Stimulated activated CD4-positive, alpha-beta T cell treated with anti-CD3 and anti-CD28 coated beads, Interleukin-1b, Interleukin-23, amount 100 ng/mL, for 4 hours (primary cell): ENCODE results near the gene TAS2R30.

Experiments
- DNase-seq, 2 donors: peaks; one replicate each; pipeline ENCODE4 v3.0.0-alpha.2; 2020; ENCODE audit warnings: low read depth in 2 of 2

Gene TAS2R30, protein sequence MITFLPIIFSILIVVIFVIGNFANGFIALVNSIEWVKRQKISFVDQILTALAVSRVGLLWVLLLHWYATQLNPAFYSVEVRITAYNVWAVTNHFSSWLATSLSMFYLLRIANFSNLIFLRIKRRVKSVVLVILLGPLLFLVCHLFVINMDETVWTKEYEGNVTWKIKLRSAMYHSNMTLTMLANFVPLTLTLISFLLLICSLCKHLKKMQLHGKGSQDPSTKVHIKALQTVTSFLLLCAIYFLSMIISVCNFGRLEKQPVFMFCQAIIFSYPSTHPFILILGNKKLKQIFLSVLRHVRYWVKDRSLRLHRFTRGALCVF

DNA sequence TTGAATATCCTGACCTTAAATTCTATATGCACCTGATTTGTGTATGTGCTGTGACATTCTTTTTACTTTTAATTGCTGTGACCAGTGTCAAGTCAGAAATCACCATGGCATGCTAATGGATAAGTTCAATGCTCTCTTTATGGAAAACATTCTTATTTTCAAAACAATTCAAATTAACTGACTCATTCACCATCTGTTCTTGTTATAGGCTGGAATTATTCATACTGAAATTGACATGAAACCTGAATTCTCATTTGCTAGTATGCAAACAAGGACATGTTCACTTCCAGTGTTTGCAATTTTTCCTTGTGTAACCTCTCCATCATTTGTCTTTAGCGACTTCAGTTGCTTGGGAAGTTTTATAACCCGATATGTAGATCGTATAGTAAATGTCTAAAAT lies at the start of gene TAS2R30:
TSS of gene TAS2R30 (minus strand) at position 340 of the 400 bp plus-strand sequence. CDS start 400 bp downstream, outside the sequence.
- no peak for DNase-seq

DNA sequence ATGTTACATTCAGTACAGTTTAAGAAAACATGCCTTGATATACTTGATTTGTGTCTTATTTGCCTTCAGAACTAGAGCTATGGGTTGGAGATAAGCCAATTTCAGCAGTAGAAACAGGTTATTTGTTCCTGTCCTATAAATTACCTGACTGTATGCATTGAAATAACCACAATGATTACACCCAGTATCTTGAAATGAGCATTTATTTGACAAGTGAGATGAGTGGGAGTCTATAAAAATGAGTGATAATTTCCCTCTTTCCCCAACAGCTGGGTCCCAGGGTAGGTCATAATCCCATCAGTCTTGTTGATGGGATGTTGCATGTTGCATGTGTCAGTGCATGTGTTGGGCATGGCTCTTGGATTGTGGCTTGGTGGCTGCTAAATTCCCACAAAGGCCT lies 48.6 kb upstream of the TAS2R30 start:
- no peak for DNase-seq

DNA sequence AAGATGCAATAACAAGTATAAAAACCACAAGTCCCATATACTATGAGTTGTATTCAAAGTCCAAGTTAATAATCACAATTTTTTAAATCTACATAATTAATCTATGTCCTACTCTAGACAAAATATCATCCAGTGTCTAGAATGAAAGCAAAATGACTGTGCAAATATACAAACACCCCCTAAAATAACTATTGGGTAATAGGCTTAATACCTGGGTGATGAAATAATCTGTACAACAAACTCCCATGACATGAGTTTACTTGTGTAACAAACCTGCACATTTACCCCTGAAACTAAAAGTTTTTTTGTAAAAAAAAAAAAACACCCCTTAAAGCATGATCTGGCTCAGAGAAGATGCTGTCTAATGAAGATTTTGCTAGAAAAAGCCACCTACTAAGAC lies 48.1 kb upstream of the TAS2R30 start:
- DNase-seq = no peak

DNA sequence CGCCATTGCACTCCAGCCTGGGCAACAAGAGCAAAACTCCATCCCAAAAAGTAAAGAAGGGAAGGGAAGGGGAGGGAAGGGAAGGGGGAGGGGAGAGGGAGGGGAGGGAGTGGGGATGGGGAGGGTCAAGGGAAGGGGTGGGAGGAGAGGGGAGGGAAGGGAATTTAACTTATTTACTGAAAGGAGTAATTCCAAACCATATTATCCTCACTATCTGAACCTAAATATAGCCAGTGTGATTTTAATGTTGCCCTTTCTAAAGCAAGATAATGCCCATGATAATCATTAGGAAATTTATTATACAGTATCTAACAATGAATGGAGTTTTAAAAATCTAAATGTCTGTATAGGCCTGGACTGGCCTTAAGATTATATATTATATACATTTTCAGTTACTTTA lies 43.8 kb upstream of the TAS2R30 start:
- no peak for DNase-seq

DNA sequence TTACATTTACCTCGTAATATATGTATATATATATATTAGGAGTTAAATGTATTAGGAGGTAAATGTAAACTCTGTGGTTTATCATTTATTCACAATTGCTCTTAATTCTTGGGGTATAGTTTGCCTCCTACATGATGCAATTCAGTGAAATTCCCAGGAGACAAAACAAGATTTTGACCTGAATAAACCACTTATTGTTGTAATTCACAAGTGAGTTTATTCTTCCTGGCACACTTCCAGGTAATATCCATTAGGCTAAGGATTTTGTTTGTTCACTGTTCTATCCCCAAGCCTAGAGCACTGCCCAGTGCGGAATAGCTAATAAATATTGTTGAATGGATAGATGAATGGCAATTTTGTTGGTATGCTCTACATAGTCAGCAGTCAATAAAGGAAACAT lies 39.6 kb upstream of the TAS2R30 start:
- no peak for DNase-seq

DNA sequence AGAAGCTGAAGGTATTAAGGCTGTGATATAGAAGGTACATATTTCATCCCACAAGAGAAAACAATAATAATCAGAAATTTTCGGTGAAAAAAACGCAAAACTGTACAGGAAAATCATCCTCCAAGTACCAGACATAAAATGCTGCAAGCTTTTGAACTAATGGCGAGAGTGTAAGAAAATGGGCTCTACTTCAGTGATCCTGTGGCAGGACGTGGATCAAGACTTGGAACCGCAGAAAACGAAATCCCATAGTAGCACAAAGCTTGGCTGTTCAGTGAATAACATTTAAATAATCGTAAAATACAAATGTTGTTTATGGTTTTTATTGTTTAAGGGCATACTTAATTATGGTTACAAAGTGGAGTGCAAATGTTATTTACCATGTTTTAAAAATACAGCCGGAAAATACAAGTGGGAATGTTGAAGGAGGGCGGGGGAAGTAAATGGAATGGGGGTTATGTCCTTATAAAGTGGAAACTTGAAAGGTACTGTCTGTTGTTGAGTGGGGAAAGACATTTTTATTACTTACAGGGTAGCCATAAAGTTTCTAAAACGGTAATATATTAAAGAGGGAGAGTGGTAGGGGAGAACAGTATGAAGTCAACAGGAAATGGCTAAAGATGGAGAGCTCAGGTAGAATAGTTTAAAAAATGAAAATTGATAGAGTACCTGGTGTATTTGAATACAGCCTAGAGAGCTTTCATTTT lies 37.7 kb upstream of the TAS2R30 start:
- DNase-seq = no peak

DNA sequence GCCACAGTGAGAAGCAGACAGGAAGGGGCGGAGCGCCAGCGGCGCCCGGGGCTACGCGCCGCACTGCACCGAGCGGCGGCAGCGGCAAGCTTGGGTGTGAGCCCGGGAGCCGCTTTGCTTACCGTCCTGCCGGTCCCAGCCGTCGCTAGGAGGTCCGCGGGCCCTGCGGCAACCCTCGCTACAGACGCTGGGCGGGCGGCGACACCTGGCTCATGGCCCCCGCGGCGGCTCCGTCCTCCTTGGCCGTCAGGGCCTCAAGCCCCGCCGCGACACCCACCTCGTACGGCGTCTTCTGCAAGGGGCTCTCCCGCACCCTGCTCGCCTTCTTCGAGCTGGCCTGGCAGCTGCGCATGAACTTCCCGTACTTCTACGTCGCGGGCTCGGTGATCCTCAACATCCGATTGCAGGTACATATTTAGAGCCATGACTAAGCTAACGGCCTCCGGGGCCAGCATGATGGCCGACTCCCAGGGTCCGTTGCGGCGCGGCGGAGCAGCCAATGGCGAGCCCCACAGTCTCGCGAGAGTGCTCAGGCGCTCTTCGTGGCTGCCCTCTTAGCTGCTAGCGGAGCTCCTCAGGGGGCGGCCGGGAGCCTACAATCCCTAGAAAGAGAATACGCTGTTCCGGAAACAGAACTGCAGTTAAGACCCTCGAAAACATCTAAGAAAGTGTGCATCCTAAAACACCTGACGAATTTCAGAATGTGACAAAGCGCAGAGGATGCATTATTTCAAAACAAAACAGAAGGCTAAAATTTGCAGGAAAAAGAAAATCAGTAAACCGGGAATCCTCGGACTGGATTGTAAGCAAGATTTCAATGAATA lies 36.9 kb upstream of the TAS2R30 start, which contains the start of gene SMIM10L1:
TSS of gene SMIM10L1 (plus strand) at position 50 of the 824 bp plus-strand sequence. CDS start at position 213, 163 bp downstream.
- DNase-seq = peak; percentile 76 to 79

DNA sequence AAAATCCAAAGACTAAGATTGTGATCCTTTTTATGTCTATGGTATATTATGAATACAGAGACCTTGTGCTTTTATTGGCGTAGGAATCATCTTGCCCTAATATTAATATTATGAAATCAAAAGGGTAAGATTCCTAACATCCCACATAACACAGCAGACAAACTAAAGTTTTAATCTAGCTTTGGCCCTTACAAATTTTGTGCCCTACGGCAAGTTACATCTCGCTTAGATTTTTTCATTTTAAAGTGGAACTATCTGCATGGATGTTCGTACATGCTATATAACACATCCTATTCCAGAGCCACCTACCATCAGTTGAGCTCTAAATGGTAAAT lies 36.3 kb upstream of the TAS2R30 start:
- DNase-seq = no peak

DNA sequence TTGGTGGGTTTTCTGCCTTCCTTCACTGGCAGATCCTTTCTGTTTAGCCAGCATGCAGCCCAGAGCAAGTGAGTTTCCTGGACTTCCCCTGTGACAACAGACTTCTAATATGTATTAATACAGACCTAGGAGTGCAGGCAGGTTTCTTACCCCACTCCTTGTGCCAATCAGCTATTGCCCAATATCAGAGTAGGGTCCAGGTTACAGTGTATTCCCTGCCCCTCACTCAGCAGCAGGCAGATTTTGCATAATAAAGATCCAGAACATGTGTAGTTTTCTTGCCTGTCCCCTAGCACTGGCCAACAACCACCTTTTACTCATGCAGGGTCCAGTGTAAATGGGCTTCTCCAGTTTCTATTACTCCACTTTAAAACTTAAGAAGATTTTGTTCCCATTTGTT lies 31.9 kb upstream of the TAS2R30 start:
- no peak for DNase-seq

DNA sequence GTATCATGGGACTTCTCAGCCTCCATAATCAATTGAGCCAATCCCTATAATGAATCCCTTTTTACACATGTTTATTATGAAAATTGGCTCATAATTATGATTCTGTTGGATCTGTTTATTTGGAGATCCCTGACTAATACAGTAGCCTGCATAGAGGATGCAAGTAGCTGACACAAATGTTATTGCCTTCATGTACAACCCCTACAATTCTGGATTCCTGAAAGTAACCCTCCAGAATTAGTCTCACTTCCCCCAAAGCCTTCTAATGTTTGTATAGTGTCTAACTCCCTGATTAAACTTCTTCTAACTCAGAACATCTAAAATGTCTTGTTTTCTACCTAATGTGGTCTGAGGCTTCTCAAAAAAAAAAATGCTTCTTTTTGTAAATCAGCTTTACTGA lies 29.9 kb upstream of the TAS2R30 start:
- no peak for DNase-seq

DNA sequence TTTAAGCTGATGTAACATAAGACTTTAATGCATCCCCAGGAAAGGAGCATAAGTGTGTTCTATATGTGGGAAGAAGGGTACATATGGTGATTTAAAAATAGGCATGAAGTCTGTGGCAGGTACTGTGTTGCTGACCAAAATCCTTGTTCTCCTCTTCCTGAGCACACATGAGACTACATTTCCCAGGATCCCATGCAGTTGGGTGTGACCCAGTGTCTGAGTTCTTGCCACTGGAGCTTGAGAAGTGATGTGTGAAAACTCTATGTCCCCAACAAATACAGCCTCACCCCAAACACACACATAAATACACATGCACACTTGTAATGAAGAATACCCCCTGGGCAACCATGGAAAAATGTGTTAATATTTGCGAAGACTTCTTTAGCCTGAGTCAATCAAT lies 28.1 kb upstream of the TAS2R30 start:
- no peak for DNase-seq

DNA sequence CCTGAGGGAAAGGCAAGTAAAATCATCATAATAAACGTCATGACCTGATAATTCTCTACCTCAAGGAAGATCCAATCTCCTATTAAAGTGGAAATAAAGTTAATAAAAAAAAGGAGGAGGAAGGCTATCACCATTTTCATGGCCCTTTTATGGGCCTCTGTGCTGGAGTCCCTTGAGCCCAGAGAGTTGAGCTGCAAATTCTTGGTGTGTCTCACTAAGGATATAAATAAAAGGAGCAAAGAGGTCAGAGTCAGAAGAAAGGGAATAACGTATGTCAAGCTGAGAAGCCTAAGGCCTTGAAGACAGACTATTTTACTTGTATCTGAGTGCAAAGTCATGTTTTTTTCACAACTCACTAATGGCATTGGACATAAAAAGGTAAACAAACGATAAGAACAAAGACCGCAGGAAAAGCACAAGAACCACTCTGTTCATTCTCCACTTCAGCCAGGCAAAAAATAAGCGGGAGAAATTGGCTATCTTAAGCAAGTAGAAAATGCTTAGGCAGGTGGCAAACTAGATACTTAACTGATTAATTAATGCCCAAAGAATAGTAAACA lies 24.5 kb upstream of the TAS2R30 start:
- DNase-seq = no peak

DNA sequence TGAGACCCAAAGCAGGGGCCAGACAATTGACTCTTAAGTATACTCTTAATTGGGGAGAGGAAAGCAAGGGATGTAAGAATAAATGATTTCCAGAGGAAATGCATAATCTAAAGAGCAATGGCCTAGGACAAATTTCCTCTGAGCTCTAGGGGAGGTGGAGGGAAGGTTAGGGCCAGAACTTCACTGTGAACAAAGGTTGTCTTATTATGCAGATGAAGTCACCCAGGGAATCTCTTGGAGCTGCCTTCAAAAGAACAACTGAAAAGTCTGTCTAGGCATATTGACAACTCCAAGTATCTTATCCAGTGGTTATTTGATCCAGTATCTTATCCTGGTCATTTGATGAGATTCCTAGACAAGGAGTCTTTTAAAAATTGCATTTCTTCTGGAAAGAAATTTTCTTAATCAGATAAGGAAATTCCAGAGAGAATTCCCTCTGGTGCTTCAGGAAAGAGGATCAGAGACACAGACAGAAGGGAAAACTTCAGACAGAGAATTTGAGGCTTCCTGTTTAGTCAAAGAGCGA lies 20.0 kb upstream of the TAS2R30 start:
- no peak for DNase-seq

DNA sequence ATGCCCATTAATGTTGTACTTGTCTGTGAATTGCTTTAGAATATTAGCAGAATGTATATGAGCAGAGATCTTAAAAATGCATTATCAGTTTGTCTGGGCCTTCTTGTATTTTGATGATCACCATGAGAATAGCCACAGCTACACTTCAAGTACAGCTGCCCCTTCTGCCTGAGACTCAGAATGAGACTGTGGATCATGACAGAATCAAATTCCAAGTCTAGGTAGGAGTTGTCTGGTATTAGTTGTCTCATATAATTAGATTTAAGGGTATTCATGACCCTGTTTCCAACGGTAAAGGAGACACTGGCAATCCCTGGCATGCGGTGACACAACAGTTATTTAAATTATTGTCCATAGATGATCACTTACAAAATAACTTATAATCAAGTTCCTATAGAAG lies 18.3 kb upstream of the TAS2R30 start:
- no peak for DNase-seq

DNA sequence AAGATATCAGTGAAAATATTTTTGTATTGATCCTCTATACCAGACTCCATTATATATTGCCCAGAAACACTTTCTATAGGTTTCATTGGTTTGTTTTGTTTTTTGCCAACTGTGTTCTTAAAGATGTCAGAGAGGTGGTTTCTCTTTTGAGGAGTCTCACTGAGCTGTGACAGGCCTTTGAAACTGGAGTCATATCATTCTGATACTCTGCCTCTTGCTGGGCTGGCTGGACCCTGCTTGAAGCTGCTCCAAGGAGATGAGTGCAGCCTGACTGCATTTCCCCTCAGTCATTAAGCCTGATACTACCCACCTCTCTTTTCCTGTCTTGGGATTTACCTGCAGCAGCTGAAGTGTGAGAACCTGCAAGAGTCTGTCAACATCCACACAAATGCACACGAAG lies 16.4 kb upstream of the TAS2R30 start:
- DNase-seq = no peak

DNA sequence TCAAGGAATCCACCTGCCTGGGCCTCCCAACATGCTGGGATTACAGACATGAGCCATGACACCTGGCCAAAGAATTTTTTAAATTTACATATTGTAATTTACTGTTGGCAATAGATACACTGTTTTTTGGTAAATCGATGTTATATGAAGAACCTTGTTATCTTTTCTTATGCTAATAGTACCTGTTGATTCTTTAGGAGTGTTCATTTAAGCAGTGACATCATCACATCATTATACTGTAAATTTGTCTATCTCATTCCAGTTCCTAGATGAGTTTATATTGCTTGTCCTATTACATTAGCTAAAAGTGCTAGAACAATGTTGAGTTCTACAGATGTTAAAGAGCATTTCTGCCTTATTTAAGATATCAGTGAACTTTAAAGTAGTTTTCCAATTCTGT lies 13.0 kb upstream of the TAS2R30 start:
- no peak for DNase-seq

DNA sequence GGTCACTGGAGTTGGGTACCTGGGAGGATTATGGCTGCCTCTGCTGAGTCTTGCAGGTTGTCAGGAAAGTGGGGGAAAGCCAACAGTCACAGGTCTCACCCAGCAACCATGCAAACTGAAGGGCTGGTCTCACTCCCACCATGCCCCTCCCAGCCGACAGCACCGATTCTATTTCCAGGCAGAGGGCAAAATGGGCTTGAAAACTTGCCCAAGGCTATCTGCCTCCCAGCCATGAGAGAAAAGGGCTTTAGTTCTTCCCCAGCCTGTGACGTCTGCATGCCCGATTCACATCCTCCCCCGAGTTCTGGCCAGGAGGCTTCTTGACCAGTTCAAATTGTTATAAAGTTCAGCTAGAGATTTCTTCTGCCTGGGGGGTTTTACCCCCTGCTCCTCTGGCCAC lies 9.9 kb upstream of the TAS2R30 start:
- no peak for DNase-seq

DNA sequence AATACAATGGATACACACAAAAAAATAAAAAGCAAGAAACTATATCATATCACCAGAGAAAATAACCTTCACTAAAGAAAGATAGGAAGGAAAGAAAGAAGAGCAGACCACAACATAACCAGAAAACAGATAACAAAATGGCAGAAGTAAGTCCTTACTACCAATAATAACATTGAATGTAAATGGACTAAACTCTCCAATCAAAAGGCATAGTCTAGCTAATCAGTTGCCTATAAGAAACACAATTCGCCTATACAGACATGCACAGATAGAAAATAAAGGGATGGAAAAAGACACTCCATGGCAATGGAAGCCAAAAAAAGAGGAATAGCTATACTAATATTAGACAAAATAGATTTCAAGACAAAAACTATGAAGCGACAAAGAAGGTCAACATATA lies 8.9 kb upstream of the TAS2R30 start:
- DNase-seq = no peak

DNA sequence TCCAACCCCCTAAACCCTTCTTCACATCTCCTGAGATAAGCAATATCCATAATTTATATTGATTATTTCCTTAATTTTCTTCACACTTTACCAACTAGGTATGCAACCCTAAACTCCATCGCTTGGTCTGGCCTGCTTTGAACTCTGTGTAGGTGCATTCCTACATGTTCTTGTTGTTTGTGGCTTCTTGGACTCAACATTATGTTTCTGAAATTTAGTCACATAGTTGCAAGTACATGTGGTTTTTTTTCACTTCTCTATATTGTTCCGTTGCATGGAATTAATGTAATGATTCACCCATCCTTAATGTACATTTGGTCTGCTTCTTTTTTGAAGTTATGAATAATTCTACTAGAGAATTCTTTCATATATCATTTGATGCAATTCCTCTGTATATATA lies 1.6 kb upstream of the TAS2R30 start:
- no peak for DNase-seq

DNA sequence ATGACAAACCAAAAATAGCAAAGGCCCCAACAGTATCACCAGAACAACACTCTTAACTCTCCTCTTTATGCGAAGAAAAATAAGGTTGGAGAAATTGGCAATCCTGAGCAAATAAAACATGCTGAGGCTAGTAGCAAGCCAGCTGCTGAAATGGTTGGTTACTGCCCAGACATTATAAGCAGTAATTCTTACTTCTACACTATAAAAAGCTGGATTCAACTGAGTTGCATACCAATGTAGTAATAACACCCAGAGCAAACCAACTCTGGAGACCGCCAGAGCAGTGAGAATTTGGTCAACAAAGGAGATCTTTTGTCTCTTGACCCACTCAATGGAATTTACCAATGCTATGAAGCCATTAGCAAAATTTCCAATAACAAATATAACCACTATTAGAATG lies 628 bp downstream of the TAS2R30 start:
- no peak for DNase-seq

DNA sequence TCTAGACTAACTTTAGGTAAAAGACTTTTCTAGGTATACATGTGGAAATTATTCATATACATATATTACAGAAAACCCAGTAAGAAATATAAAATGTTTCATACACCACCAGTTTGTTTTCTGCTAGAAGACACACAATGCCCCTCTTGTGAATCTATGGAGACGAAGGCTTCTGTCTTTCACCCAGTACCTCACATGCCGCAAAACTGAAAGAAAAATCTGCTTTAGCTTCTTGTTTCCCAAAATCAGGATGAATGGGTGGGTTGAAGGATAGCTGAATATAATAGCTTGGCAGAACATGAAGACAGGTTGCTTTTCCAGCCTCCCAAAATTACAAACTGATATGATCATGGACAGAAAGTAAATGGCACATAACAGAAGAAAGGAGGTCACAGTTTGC lies 1.3 kb downstream of the TAS2R30 start:
- no peak for DNase-seq

DNA sequence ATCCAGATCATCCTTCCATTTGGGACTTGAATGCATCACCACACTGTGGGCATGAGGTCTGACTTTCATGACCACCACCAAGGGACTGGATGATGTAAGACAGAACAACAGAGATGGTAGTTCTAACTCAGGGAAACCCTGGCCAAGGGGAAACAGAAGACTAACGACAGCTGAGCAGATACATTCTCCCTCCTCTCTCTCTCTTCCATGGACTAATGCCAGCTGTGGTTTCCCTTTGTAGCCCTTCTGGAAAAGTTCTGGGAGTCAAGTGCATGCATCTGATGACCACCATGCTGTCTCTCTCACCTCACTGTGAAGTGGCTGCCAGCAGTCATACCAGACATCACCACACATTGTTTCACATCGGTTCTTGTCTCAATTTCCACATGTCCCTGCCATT lies 3.4 kb downstream of the TAS2R30 start:
- DNase-seq = no peak
